Natural killer cell (primary cell): ENCODE results near the gene HDAC4. TPM values are rescaled to one million over a fixed set of nuclear protein-coding genes. Genes with fewer than 3 reads are reported as not detected.

ENCODE experiments used
- ATAC-seq, 3 donors: fragments of 150-1000 bp in 2 of 3; fragments of 200-7000 bp in 1 of 3; cut with Tn5 transposase; 1 replicate in 1 of 3; 2 replicates in 2 of 3; pipeline ENCODE4 v1.10.0; 2021; ENCODE audit warnings: mild to moderate bottlenecking in 2 of 3, moderate library complexity in 2 of 3
- DNase-seq, 2 donors: peaks; one replicate each; pipeline versions ENCODE4 v3.0.0 to v3.0.0-alpha.2; 2013 to 2021; ENCODE audit warnings: mixed read lengths in 1 of 2
- H3K27ac ChIP-seq: one replicate; pipeline ENCODE4 v1.5.1; 2013; ENCODE audit warnings: mild to moderate bottlenecking, low read length
- H3K27me3 ChIP-seq: one replicate; pipeline ENCODE4 v1.6.1; 2013; ENCODE audit warnings: low read length; ENCODE audit not compliant: control insufficient read depth, insufficient read depth
- H3K36me3 ChIP-seq: one replicate; pipeline ENCODE4 v1.6.1; 2013; ENCODE audit warnings: low read length; ENCODE audit not compliant: control insufficient read depth, insufficient read depth
- H3K4me1 ChIP-seq: one replicate; pipeline ENCODE4 v1.6.1; 2013; ENCODE audit warnings: low read length; ENCODE audit not compliant: control insufficient read depth, insufficient read depth
- H3K4me3 ChIP-seq: one replicate; pipeline ENCODE4 v1.5.1; 2013; ENCODE audit warnings: low read length
- H3K9me3 ChIP-seq: one replicate; pipeline ENCODE4 v1.6.1; 2013; ENCODE audit warnings: low read length; ENCODE audit not compliant: control insufficient read depth, insufficient read depth
- H3K27ac Mint-ChIP-seq, 2 donors: one replicate each; pipeline ENCODE4 v1.8.0; 2022; ENCODE audit warnings: mild to moderate bottlenecking in 2 of 2, mixed read lengths in 2 of 2, moderate library complexity in 1 of 2
- H3K27me3 Mint-ChIP-seq, 2 donors: one replicate each; pipeline ENCODE4 v1.8.0; 2022; ENCODE audit warnings: low read depth in 2 of 2, mixed read lengths in 2 of 2
- H3K36me3 Mint-ChIP-seq: one replicate; pipeline ENCODE4 v1.8.0; 2022; ENCODE audit warnings: mixed read lengths
- H3K4me1 Mint-ChIP-seq, 2 donors: one replicate each; pipeline ENCODE4 v1.8.0; 2022; ENCODE audit warnings: mixed read lengths in 2 of 2
- H3K4me3 Mint-ChIP-seq: one replicate; pipeline ENCODE4 v1.8.0; 2022; ENCODE audit warnings: mild to moderate bottlenecking, moderate library complexity, mixed read lengths
- H3K9me3 Mint-ChIP-seq, 2 donors: one replicate each; pipeline ENCODE4 v1.8.0; 2022; ENCODE audit warnings: mixed read lengths in 2 of 2
- WGBS: methylation state at CpG from one replicate; pipeline ENCODE4 v1.1.7; 2013; ENCODE audit warnings: missing lambda C conversion rate; ENCODE audit not compliant: insufficient coverage; 5-methylcytosine and 5-hydroxymethylcytosine counted together
- intact Hi-C: fragments of 100-400 bp; cut with micrococcal nuclease; formaldehyde crosslinking; loops from one replicate; pipeline ENCODE4 v1.14.2; 2022
- total RNA-seq, 4 donors: library from RNA; stranded (reverse); fragments of 120-200 nt in 1 of 4; gene quantifications; one replicate each; pipeline versions ENCODE4 v1.2.3 to v1.2.4, GENCODE V29; 2013 to 2022
- TF ChIP-seq, protein P1 (sequence below): fragments of 200-600 bp; IDR thresholded peaks from one replicate; pipeline ENCODE4 v1.8.0; 2022; ENCODE audit warnings: antibody characterized with exemption

The HDAC4 gene
- total RNA-seq, 3 donors from 2014 or later (not counting 1 experiment from before 2014, with no cell fraction given), result 74.9 to 105 (median 100) TPM

DNA sequence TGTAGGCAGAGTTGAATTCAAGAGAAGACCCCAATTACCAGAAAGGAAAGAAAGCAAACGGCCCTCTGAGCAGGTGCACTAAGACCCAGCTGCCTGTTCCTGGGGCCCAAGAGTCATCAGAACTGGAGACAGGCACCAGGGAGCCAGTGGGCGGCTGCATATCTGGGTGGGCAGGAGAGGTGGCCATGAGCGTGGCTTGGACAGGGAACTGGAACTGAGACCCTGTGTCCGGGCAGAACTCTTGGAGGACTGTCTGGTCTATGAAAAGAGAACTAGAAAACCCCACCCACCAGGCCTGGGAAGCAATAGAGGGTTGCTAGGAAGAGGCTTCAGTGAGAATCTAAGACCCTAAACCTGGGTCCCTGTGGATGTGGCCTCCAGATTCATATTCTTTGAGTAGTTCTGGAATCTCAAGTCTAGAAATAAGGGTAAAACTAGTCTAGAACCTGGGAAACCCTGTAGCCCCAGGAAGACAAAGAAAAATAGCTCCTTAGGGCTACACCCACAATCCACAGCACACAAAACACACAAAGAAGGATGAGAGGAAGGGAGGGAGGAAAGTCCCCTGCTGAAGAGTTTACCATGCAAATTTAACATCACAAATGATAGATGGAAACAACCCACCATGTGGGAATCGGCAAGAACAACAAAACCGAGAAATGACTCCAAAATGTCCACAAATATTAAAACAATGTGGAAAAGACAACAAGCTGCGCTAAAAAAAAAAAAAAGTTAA lies 147.0 kb downstream of the HDAC4 start:
- Histone ChIP-seq H3K4me1 (peaks cover 22% of the 10 kb centered on the region), H3K4me3 (no peak overlapping the region), H3K27me3 (no peaks in the 10 kb centered on the region), H3K9me3 (peaks cover 4% of the 10 kb centered on the region), H3K36me3 (peaks cover 6% of the 10 kb centered on the region), H3K27ac (no peak overlapping the region)
- WGBS, result 57% methylated on average over 5 of the region's 7 CpGs
- intact Hi-C loops, result no loop called here
- Mint-ChIP-seq H3K4me3 (peak overlapping the region; percentile 30), H3K27ac (peak overlapping the region; percentile 16 to 84), H3K9me3 (peaks cover 0 to 4% of the 10 kb centered on the region in 2 donors), H3K27me3 (no peaks in the 10 kb centered on the region), H3K4me1 (peaks cover 61 to 62% of the 10 kb centered on the region in 2 donors), H3K36me3 (peaks cover 8% of the 10 kb centered on the region)
- TF ChIP-seq, protein P1, sequence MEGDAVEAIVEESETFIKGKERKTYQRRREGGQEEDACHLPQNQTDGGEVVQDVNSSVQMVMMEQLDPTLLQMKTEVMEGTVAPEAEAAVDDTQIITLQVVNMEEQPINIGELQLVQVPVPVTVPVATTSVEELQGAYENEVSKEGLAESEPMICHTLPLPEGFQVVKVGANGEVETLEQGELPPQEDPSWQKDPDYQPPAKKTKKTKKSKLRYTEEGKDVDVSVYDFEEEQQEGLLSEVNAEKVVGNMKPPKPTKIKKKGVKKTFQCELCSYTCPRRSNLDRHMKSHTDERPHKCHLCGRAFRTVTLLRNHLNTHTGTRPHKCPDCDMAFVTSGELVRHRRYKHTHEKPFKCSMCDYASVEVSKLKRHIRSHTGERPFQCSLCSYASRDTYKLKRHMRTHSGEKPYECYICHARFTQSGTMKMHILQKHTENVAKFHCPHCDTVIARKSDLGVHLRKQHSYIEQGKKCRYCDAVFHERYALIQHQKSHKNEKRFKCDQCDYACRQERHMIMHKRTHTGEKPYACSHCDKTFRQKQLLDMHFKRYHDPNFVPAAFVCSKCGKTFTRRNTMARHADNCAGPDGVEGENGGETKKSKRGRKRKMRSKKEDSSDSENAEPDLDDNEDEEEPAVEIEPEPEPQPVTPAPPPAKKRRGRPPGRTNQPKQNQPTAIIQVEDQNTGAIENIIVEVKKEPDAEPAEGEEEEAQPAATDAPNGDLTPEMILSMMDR, result no peak
- DNase-seq, result no peak
- ATAC-seq, result no peak

DNA sequence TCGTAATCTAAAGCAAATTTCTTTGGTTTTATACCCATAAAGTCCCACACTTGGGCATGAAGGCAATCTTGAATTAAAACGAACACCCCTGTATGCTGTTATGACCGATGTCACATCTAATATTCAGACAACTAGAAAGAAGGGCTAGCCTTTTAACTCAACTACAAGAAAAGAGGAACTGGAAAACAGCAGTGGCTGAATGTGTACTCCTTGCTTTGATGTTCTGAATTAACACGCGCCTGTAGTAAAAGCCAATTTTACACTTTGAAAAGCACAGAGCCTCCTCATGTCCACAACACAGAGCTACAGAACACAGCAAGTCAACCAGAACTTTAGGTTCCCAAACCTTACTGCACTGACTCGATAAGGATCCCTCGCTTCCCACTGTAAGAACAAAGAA lies 147.6 kb downstream of the HDAC4 start:
- peaks cover 0 to 4% of the 10 kb centered on the region in 2 donors for H3K9me3 Mint-ChIP-seq
- peak overlapping the region; percentile 16 to 84 for H3K27ac Mint-ChIP-seq
- TF ChIP-seq, protein P1, result no peak
- ATAC-seq (peak in 1 of 3 donors; percentile 49), DNase-seq (no peak)
- H3K4me3 Mint-ChIP-seq, result peak overlapping the region; percentile 30
- Histone ChIP-seq H3K4me1 (peaks cover 20% of the 10 kb centered on the region), H3K4me3 (no peak overlapping the region), H3K9me3 (peaks cover 4% of the 10 kb centered on the region), H3K27ac (no peak overlapping the region), H3K27me3 (no peaks in the 10 kb centered on the region), H3K36me3 (peaks cover 7% of the 10 kb centered on the region)
- WGBS, result 42% methylated on average over 5 of the region's 7 CpGs
- no peaks in the 10 kb centered on the region for H3K27me3 Mint-ChIP-seq
- H3K36me3 Mint-ChIP-seq, result peaks cover 8% of the 10 kb centered on the region
- intact Hi-C loops, result no loop called here
- peaks cover 55 to 60% of the 10 kb centered on the region in 2 donors for H3K4me1 Mint-ChIP-seq

DNA sequence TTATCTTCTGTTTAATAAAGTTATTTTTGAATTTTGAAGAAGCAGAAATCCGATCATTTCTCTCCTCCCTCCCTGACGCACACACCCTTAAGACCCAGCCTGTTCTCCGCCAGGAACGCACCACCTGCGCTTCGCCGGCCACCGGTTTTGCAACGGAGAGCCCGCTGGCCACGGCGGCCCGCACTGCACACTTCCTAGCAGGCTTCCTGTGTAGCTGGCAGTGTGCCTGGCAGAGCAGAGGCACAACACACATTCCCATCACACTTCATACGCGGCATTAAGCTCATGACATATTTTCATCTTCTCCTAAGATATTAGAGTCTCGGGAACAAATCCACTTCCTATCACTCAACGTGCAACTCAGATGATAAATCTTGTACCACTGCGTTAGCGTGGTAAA lies 148.0 kb downstream of the HDAC4 start:
- Mint-ChIP-seq H3K4me3 (peak overlapping the region; percentile 30), H3K36me3 (peaks cover 6% of the 10 kb centered on the region), H3K4me1 (peaks cover 51 to 57% of the 10 kb centered on the region in 2 donors), H3K27ac (peak overlapping the region; percentile 16 to 84), H3K27me3 (no peaks in the 10 kb centered on the region), H3K9me3 (peaks cover 0 to 4% of the 10 kb centered on the region in 2 donors)
- H3K27me3 ChIP-seq, result no peaks in the 10 kb centered on the region
- H3K9me3 ChIP-seq, result peaks cover 4% of the 10 kb centered on the region
- no peak overlapping the region for H3K4me3 ChIP-seq
- peak; percentile 47 to 60 (median 53) for ATAC-seq
- no peak overlapping the region for H3K27ac ChIP-seq
- intact Hi-C loops, result no loop called here
- peak in 1 of 2 donors; percentile 44 for DNase-seq
- TF ChIP-seq, protein P1, result no peak
- peaks cover 20% of the 10 kb centered on the region for H3K4me1 ChIP-seq
- WGBS, result 21% methylated on average over 19 of the region's 19 CpGs
- H3K36me3 ChIP-seq, result peaks cover 7% of the 10 kb centered on the region
